HCT116 (cell line): ENCODE results near the gene ADAMTSL5. TPM values are rescaled to one million over a fixed set of nuclear protein-coding genes. Genes with fewer than 3 reads are reported as not detected.
"Not testable (repeated sequence)": the region's sequence is repeated elsewhere in the genome, so short reads cannot be mapped to it uniquely, and the experiment has no call there.

Experiments
- ATAC-seq: fragments of 200-7000 bp; cut with Tn5 transposase; 2 replicates; pipeline ENCODE4 v1.9.1; 2020; ENCODE audit warnings: mild to moderate bottlenecking, moderate library complexity
- BruUV-seq: library from RNA; stranded (reverse); fragments of 400-500 nt; replicated peaks from 2 replicates; lab custom pipeline; 2021; lab: Mats Ljungman, UMichigan
- CTCF ChIA-PET: fragments of 300-600 bp; sonication (Branson Sonifier 250); formaldehyde crosslinking; loops from one replicate; lab custom pipeline; 2021; ENCODE audit warnings: antibody characterized with exemption; lab: Charles Lee
- POLR2A ChIA-PET: fragments of 300-600, 350-600 bp; sonication (Branson Sonifier 250); formaldehyde crosslinking; loops from one replicate; lab custom pipeline; 2021; ENCODE audit warnings: antibody characterized with exemption; lab: Charles Lee
- RAD21 ChIA-PET, 2 experiments: fragments of 300-600 bp; sonication (Branson Sonifier 250); formaldehyde crosslinking; loops; one replicate each; lab custom pipeline; 2023; ENCODE audit warnings: low total read pairs in 2 of 2; ENCODE audit not compliant: uncharacterized antibody in 2 of 2, unreplicated experiment in 2 of 2, low non-redundant PET in 1 of 2; lab: Charles Lee
- DNase-seq: peaks from one replicate; pipeline ENCODE4 v3.0.0-alpha.2; 2010; ENCODE audit warnings: low read depth, low spot score
- H2AFZ ChIP-seq: fragments of 200-600 bp; shearing (Covaris generic), sonication (generic); 2 replicates; pipeline ENCODE4 v1.6.1; 2017; ENCODE audit warnings: low read depth, mixed run types, mixed read lengths, antibody characterized with exemption, low read length; ENCODE audit not compliant: poor library complexity, severe bottlenecking
- H3K27ac ChIP-seq: 2 replicates; pipeline ENCODE4 v1.5.1; 2012; ENCODE audit warnings: low read depth, low read length
- H3K27me3 ChIP-seq: fragments of 200-600 bp; sonication (generic); 2 replicates; pipeline ENCODE4 v1.6.1; 2016; ENCODE audit warnings: mixed run types, low read length, mixed read lengths; ENCODE audit not compliant: insufficient read depth
- H3K36me3 ChIP-seq, 2 experiments: fragments of 200-500 bp in 1 of 2; fragments of 200-600 bp in 1 of 2; sonication (Bioruptor generic) in 1 of 2; sonication (generic) in 1 of 2; 2 replicates each; pipeline versions ENCODE4 v1.5.1 to v1.6.1; 2014 to 2016; ENCODE audit warnings: low read length in 2 of 2, inconsistent platforms in 1 of 2, mixed read lengths in 1 of 2, mixed run types in 1 of 2; ENCODE audit not compliant: insufficient read depth in 2 of 2, control insufficient read depth in 1 of 2
- H3K4me1 ChIP-seq, 2 experiments: fragments of 200-600 bp in 1 of 2; sonication (generic) in 1 of 2; 2 replicates each; pipeline versions ENCODE4 v1.5.1 to v1.6.1; 2012 to 2017; ENCODE audit warnings: low read length in 2 of 2, inconsistent platforms in 1 of 2, mild to moderate bottlenecking in 1 of 2, mixed read lengths in 1 of 2, mixed run types in 1 of 2, moderate library complexity in 1 of 2; ENCODE audit not compliant: insufficient read depth in 2 of 2, control insufficient read depth in 1 of 2
- H3K4me2 ChIP-seq: fragments of 200-600 bp; sonication (generic); 2 replicates; pipeline ENCODE4 v1.6.1; 2017; ENCODE audit warnings: mixed run types, low read length, mixed read lengths
- H3K4me3 ChIP-seq, 2 experiments: fragments of 200-600 bp in 1 of 2; sonication (generic) in 1 of 2; replicated peaks in 1 of 2; 2 replicates each; pipeline ENCODE4 v1.5.1; 2011 to 2016; ENCODE audit warnings: low read length in 2 of 2, control low read depth in 1 of 2, low read depth in 1 of 2, mild to moderate bottlenecking in 1 of 2, mixed read lengths in 1 of 2, mixed run types in 1 of 2
- H3K79me2 ChIP-seq: fragments of 200-600 bp; sonication (generic); 2 replicates; pipeline ENCODE4 v1.6.1; 2017; ENCODE audit warnings: mild to moderate bottlenecking, mixed run types, low read length, moderate library complexity, mixed read lengths; ENCODE audit not compliant: insufficient read depth
- H3K9ac ChIP-seq: fragments of 200-600 bp; sonication (generic); 2 replicates; pipeline ENCODE4 v1.6.1; 2016; ENCODE audit warnings: low read length, mixed read lengths
- H3K9me2 ChIP-seq: fragments of 200-600 bp; sonication (generic), shearing (Covaris generic); 2 replicates; pipeline ENCODE4 v1.6.1; 2017; ENCODE audit warnings: mixed run types, mild to moderate bottlenecking, moderate library complexity; ENCODE audit not compliant: insufficient read depth
- H3K9me3 ChIP-seq, 2 experiments: fragments of 200-500 bp in 1 of 2; fragments of 200-600 bp in 1 of 2; sonication (Bioruptor generic) in 1 of 2; sonication (generic) in 1 of 2; 2 replicates each; pipeline ENCODE4 v1.6.1; 2014 to 2017; ENCODE audit warnings: low read length in 2 of 2, mixed read lengths in 2 of 2, inconsistent platforms in 1 of 2, low read depth in 1 of 2, mild to moderate bottlenecking in 1 of 2, mixed run types in 1 of 2, moderate library complexity in 1 of 2; ENCODE audit not compliant: control insufficient read depth in 1 of 2, insufficient read depth in 1 of 2
- H4K20me1 ChIP-seq: fragments of 200-600 bp; sonication (generic), shearing (Covaris generic); 2 replicates; pipeline ENCODE4 v1.6.1; 2017; ENCODE audit warnings: mixed run types, mild to moderate bottlenecking, moderate library complexity; ENCODE audit not compliant: insufficient read depth
- POLR2AphosphoS5 ChIP-seq: IDR thresholded peaks from 2 replicates; pipeline ENCODE4 v1.6.1; 2011; ENCODE audit warnings: mild to moderate bottlenecking, low read depth, low read length, moderate library complexity
- RAD21 ChIP-seq: IDR thresholded peaks from 2 replicates; pipeline ENCODE4 v1.6.1; 2012; ENCODE audit warnings: low read depth, mild to moderate bottlenecking
- SRF ChIP-seq: IDR thresholded peaks from 2 replicates; pipeline ENCODE4 v1.6.1; 2012; ENCODE audit warnings: low read depth
- TCF7L2 ChIP-seq: IDR thresholded peaks from 2 replicates; pipeline ENCODE4 v1.7.0; 2011; ENCODE audit warnings: borderline replicate concordance, inconsistent platforms; ENCODE audit not compliant: insufficient read depth, insufficient read length; ENCODE audit errors: extremely low read depth
- YY1 ChIP-seq: IDR thresholded peaks from 2 replicates; pipeline ENCODE4 v1.6.1; 2011; ENCODE audit warnings: low read length, low read depth, moderate library complexity, mild to moderate bottlenecking; ENCODE audit not compliant: insufficient replicate concordance; ENCODE audit errors: extremely low read depth
- intact Hi-C: fragments of 100-400 bp; cut with micrococcal nuclease; formaldehyde crosslinking; loops from 2 replicates; pipeline ENCODE4 v1.10.0; 2022
- total RNA-seq: library from RNA; stranded (reverse); gene quantifications from one replicate; pipeline ENCODE4 v1.2.1, GENCODE V29; 2021; ENCODE audit not compliant: unreplicated experiment
- TF ChIP-seq, protein P1 (sequence below): IDR thresholded peaks from 2 replicates; pipeline ENCODE4 v1.6.1; 2011; ENCODE audit warnings: mild to moderate bottlenecking, low read length, moderate library complexity; ENCODE audit not compliant: insufficient replicate concordance; ENCODE audit errors: extremely low read depth

ADAMTSL5 gene
- total RNA-seq, 1 experiment from 2014 or later = 24.0 TPM

DNA sequence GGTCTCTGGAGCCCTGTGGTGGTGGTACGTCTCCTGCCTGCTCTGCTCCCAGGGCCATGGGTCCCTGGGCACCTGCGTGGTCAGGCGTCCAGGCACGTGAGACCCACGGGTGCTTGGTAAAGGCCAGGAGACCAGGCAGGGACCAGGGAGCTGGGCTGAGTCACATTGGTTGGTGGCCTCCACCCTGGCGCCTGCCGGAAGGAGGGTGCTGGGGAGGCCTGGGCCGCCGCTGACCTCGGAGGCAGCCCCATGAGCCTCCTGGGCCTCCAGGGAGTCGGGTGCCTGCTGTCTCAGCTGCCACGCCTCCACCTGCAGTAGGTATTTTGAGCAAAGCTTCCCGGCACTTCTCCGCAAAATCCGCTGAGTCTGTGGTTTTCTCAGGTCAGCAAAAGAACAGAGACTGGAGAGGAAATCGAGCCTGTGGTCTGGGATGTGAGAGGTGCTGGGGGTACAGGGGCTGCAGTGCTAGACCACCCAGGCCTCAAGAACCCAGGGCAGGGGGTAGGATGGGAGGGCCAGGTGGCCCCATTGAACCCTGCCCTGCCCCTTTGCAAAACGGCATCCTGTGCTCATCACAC is 7.5 kb upstream of the ADAMTSL5 start (continued):
- TF ChIP-seq YY1 (no peak), TCF7L2 (no peak), POLR2AphosphoS5 (no peak), RAD21 (no peak)

DNA sequence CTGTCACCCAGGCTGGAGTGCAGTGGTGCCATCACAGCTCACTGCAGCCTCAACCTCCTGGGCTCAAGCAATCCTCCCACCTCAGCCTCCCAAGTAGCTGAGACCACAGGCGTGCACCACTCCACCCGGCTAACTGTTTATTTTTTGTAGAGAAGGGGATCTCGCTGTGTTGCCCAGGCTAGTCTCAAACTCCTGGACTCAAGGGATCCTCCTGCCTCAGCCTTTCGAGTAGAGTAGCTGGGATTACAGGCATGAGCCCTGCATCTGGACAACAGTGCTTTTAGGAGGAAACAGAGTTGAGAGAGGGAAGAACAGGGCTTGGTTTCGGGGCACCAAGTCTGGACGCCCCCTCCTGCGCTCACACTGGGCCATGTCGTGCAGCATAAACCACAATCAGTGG is 7.0 kb upstream of the ADAMTSL5 start:
- H3K27me3 ChIP-seq, H3K36me3 ChIP-seq, CTCF ChIA-PET, H4K20me1 ChIP-seq, BruUV-seq, H3K4me3 ChIP-seq, H3K27ac ChIP-seq, H2AFZ ChIP-seq, H3K9me3 ChIP-seq, RAD21 ChIA-PET, intact Hi-C loops, H3K4me1 ChIP-seq, H3K4me2 ChIP-seq, DNase-seq, POLR2A ChIA-PET, ATAC-seq, H3K9me2 ChIP-seq, H3K9ac ChIP-seq, H3K79me2 ChIP-seq: not testable (repeated sequence)

DNA sequence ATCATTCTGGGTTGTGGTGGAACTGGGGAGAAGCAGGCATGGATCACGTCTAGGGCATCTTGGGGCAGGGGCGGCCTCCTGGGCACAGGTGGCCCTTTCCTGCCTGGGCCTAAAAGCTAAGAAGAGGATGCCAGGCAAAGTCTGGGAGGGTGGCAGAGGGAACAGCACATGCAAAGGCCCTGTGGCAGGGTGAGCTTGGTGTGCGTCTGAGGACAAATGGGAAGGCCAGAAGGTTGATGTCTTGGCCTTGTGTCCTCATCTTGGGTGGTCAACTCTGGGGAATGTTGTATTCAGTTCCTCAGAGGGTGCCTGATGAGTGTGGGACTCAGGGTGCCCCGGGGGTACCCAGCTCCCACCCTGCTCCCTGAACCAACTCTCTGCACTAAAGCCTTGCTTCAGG is 5.7 kb upstream of the ADAMTSL5 start:
- H3K4me1 ChIP-seq = peaks cover 3 to 9% of the 10 kb centered on the region in 2 experiments
- no peak overlapping the region for H3K27ac ChIP-seq
- TF ChIP-seq, protein P1, sequence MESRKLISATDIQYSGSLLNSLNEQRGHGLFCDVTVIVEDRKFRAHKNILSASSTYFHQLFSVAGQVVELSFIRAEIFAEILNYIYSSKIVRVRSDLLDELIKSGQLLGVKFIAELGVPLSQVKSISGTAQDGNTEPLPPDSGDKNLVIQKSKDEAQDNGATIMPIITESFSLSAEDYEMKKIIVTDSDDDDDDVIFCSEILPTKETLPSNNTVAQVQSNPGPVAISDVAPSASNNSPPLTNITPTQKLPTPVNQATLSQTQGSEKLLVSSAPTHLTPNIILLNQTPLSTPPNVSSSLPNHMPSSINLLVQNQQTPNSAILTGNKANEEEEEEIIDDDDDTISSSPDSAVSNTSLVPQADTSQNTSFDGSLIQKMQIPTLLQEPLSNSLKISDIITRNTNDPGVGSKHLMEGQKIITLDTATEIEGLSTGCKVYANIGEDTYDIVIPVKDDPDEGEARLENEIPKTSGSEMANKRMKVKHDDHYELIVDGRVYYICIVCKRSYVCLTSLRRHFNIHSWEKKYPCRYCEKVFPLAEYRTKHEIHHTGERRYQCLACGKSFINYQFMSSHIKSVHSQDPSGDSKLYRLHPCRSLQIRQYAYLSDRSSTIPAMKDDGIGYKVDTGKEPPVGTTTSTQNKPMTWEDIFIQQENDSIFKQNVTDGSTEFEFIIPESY = no peak
- no peak for TF ChIP-seq SRF
- TF ChIP-seq, all 23 proteins: peak for 0
- no peaks in the 10 kb centered on the region for H3K36me3 ChIP-seq
- H3K4me3 ChIP-seq = no peak overlapping the region
- ChIA-PET CTCF (no interaction called here), POLR2A (no interaction called here), RAD21 (no interaction called here)
- no peak for ATAC-seq
- H3K27me3 ChIP-seq = no peaks in the 10 kb centered on the region
- H3K9ac ChIP-seq = no peak overlapping the region
- no peak overlapping the region for H3K4me2 ChIP-seq
- H3K79me2 ChIP-seq = no peaks in the 10 kb centered on the region
- BruUV-seq = no TSS peak
- H2AFZ ChIP-seq = no peak overlapping the region
- no peaks in the 10 kb centered on the region for H3K9me2 ChIP-seq
- H3K9me3 ChIP-seq = no peaks in the 10 kb centered on the region
- H4K20me1 ChIP-seq = no peaks in the 10 kb centered on the region
- intact Hi-C loops = no loop called here
- DNase-seq = no peak
